ENCODE data around the gene PLPPR3. TPM values are rescaled to one million over a fixed set of nuclear protein-coding genes. Genes with fewer than 3 reads are reported as not detected.
A peak's percentile ranks its signal among the peaks of the same experiment; 100 is the strongest.

PLPPR3 gene
- total and polyA plus RNA-seq, 9 of the 15 experiments (the other 6 are each of a cell fraction or from before 2014, with no cell fraction given) = 0.01 to 48.2 (median 8.6) TPM

GRCh38 chr19:812049-812746, 9.6 kb downstream of the PLPPR3 start (continued):
- TF ChIP-seq, protein P1, sequence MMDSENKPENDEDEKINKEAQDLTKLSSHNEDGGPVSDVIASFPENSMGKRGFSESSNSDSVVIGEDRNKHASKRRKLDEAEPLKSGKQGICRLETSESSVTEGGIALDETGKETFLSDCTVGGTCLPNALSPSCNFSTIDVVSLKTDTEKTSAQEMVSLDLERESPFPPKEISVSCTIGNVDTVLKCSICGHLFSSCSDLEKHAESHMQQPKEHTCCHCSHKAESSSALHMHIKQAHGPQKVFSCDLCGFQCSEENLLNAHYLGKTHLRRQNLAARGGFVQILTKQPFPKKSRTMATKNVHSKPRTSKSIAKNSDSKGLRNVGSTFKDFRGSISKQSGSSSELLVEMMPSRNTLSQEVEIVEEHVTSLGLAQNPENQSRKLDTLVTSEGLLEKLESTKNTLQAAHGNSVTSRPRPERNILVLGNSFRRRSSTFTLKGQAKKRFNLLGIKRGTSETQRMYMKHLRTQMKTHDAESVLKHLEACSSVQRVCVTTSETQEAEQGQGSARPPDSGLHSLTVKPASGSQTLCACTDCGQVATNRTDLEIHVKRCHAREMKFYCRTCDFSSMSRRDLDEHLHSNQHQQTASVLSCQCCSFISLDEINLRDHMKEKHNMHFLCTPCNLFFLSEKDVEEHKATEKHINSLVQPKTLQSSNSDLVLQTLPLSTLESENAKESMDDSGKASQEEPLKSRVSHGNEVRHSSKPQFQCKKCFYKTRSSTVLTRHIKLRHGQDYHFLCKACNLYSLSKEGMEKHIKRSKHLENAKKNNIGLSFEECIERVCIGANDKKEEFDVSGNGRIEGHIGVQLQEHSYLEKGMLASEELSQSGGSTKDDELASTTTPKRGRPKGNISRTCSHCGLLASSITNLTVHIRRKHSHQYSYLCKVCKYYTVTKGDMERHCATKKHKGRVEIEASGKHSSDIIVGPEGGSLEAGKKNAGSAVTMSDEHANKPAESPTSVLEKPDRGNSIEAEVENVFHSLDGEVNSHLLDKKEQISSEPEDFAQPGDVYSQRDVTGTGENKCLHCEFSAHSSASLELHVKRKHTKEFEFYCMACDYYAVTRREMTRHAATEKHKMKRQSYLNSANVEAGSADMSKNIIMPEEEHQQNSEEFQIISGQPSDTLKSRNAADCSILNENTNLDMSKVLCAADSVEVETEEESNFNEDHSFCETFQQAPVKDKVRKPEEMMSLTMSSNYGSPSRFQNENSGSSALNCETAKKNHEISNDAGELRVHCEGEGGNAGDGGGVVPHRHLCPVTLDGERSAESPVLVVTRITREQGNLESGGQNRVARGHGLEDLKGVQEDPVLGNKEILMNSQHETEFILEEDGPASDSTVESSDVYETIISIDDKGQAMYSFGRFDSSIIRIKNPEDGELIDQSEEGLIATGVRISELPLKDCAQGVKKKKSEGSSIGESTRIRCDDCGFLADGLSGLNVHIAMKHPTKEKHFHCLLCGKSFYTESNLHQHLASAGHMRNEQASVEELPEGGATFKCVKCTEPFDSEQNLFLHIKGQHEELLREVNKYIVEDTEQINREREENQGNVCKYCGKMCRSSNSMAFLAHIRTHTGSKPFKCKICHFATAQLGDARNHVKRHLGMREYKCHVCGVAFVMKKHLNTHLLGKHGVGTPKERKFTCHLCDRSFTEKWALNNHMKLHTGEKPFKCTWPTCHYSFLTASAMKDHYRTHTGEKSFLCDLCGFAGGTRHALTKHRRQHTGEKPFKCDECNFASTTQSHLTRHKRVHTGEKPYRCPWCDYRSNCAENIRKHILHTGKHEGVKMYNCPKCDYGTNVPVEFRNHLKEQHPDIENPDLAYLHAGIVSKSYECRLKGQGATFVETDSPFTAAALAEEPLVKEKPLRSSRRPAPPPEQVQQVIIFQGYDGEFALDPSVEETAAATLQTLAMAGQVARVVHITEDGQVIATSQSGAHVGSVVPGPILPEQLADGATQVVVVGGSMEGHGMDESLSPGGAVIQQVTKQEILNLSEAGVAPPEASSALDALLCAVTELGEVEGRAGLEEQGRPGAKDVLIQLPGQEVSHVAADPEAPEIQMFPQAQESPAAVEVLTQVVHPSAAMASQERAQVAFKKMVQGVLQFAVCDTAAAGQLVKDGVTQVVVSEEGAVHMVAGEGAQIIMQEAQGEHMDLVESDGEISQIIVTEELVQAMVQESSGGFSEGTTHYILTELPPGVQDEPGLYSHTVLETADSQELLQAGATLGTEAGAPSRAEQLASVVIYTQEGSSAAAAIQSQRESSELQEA (IDR thresholded peaks at IDR 0.05; ENCODE audit: low read depth) = no peak
- TF ChIP-seq HDAC6 (IDR thresholded peaks at IDR 0.05; ENCODE audit: low read depth, low read length) (no peak), ZBTB17 (CRISPR knock-in tag; IDR thresholded peaks at IDR 0.05) (no peak), XRCC3 (IDR thresholded peaks at IDR 0.05) (no peak), POLR2A (conservative IDR thresholded peaks at IDR 0.05) (peak; percentile 74), MLLT1 (IDR thresholded peaks at IDR 0.05) (no peak), POLR3G (IDR thresholded peaks at IDR 0.05; ENCODE audit: extremely low read depth, insufficient read length, insufficient replicate concordance) (no peak), FOXM1 (IDR thresholded peaks at IDR 0.05; ENCODE audit: low read depth) (no peak), FOXM1 (CRISPR knock-in tag; IDR thresholded peaks at IDR 0.05; ENCODE audit: low read depth) (no peak), DIDO1 (tag; IDR thresholded peaks at IDR 0.05; ENCODE audit: low read depth) (no peak), ZFP36 (IDR thresholded peaks at IDR 0.05; ENCODE audit: low read depth, low read length, partially characterized antibody) (no peak), NR2C1 (IDR thresholded peaks at IDR 0.05) (no peak), NR2C1 (tag; IDR thresholded peaks at IDR 0.05) (no peak), RBM22 (IDR thresholded peaks at IDR 0.05; ENCODE audit: low read depth, low read length, poor library complexity, severe bottlenecking) (peak; percentile 85), KLF13 (tag; IDR thresholded peaks at IDR 0.05; ENCODE audit: borderline replicate concordance, low read depth) (no peak)
- TF ChIP-seq, protein P2, sequence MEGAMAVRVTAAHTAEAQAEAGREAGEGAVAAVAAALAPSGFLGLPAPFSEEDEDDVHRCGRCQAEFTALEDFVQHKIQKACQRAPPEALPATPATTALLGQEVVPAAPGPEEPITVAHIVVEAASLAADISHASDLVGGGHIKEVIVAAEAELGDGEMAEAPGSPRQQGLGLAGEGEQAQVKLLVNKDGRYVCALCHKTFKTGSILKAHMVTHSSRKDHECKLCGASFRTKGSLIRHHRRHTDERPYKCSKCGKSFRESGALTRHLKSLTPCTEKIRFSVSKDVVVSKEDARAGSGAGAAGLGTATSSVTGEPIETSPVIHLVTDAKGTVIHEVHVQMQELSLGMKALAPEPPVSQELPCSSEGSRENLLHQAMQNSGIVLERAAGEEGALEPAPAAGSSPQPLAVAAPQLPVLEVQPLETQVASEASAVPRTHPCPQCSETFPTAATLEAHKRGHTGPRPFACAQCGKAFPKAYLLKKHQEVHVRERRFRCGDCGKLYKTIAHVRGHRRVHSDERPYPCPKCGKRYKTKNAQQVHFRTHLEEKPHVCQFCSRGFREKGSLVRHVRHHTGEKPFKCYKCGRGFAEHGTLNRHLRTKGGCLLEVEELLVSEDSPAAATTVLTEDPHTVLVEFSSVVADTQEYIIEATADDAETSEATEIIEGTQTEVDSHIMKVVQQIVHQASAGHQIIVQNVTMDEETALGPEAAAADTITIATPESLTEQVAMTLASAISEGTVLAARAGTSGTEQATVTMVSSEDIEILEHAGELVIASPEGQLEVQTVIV (CRISPR knock-in tag; IDR thresholded peaks at IDR 0.05; ENCODE audit: borderline replicate concordance) = no peak

All from K562 (cell line).